GM15510 (cell line): ENCODE data around the gene SLC16A1.

ENCODE experiments used
- POLR2A ChIP-seq: IDR thresholded peaks from 3 replicates; pipeline ENCODE4 v1.6.1; 2011; ENCODE audit warnings: borderline replicate concordance; ENCODE audit not compliant: insufficient read length; ENCODE audit errors: extremely low read depth

The SLC16A1 gene

GRCh38 chr1:112905395-112906149 is 50.4 kb downstream of the SLC16A1 start:
- no peak for TF ChIP-seq POLR2A

GRCh38 chr1:112904831-112905261 is 51.1 kb downstream of the SLC16A1 start:
- TF ChIP-seq POLR2A = no peak

GRCh38 chr1:112904071-112904830 is 51.7 kb downstream of the SLC16A1 start:
- TF ChIP-seq POLR2A = no peak

GRCh38 chr1:112902221-112902620 is 53.8 kb downstream of the SLC16A1 start:
- TF ChIP-seq POLR2A = no peak

GRCh38 chr1:112901387-112901786 is 54.6 kb downstream of the SLC16A1 start:
- TF ChIP-seq POLR2A = no peak

- TF ChIP-seq POLR2A = no peak
Observed at GRCh38 chr1:112896783-112897182, 59.2 kb downstream of the SLC16A1 start.

- TF ChIP-seq POLR2A = no peak
Observed at GRCh38 chr1:112894561-112895011, 61.4 kb downstream of the SLC16A1 start.

- TF ChIP-seq POLR2A = no peak
Observed at GRCh38 chr1:112894010-112894292, 62.0 kb downstream of the SLC16A1 start.

GRCh38 chr1:112893288-112894009 is 62.5 kb downstream of the SLC16A1 start:
- no peak for TF ChIP-seq POLR2A

- no peak for TF ChIP-seq POLR2A
Observed at GRCh38 chr1:112889052-112889768, 66.8 kb downstream of the SLC16A1 start.

- TF ChIP-seq POLR2A = no peak
Observed at GRCh38 chr1:112888630-112889029, 67.4 kb downstream of the SLC16A1 start.

GRCh38 chr1:112887599-112888283 is 68.3 kb downstream of the SLC16A1 start:
- no peak for TF ChIP-seq POLR2A

- no peak for TF ChIP-seq POLR2A
Observed at GRCh38 chr1:112882271-112882744, 73.7 kb downstream of the SLC16A1 start.

- TF ChIP-seq POLR2A = no peak
Observed at GRCh38 chr1:112881742-112882127, 74.3 kb downstream of the SLC16A1 start.
